GM10266 (cell line): ENCODE data around the gene CEBPA.

Experiments used
- DNase-seq: peaks from one replicate; pipeline ENCODE4 v3.0.0; 2012; ENCODE audit errors: extremely low spot score
- TF ChIP-seq, protein P1 (sequence below): IDR thresholded peaks from 2 replicates; pipeline ENCODE4 v1.5.1; 2012; ENCODE audit warnings: mild to moderate bottlenecking, low read depth; ENCODE audit not compliant: control insufficient read depth, insufficient read depth; ENCODE audit errors: missing control alignments

CEBPA gene

DNA sequence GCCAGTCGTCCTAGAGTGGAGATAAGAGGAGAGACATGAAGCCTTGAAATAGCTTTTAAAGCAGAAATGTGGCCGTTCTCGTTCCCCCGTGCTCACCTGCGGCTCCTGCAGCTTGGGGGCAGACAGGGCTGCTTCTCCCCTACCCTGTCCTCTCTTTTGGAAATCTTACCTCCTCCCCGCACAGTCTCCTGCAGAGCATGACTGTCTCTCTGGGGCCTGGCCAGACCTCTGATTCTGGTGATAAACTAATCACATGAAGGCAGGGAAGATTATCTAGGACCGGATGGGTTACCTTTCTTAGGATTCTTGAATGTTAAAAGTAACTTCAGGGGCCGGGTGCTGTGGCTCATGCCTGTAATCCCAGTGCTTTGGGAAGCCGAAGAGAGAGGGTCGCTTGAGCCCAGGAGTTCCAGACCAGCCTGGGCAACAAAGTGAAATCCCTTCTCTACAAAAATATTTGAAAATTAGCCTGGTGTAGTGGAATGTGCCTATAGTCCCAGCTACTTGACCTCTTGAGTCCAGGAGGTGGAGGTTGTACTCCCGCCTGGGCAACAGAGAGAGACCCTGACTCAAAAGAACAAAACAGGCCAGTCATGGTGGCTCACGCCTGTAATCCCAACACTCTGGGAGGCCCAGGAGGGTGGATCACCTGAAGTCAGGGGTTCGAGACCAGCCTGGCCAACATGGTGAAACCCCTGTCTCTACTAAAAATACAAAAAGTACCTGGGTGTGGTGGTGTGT lies 8.1 kb downstream of the CEBPA start:
- DNase-seq, result no peak
- TF ChIP-seq, protein P1, sequence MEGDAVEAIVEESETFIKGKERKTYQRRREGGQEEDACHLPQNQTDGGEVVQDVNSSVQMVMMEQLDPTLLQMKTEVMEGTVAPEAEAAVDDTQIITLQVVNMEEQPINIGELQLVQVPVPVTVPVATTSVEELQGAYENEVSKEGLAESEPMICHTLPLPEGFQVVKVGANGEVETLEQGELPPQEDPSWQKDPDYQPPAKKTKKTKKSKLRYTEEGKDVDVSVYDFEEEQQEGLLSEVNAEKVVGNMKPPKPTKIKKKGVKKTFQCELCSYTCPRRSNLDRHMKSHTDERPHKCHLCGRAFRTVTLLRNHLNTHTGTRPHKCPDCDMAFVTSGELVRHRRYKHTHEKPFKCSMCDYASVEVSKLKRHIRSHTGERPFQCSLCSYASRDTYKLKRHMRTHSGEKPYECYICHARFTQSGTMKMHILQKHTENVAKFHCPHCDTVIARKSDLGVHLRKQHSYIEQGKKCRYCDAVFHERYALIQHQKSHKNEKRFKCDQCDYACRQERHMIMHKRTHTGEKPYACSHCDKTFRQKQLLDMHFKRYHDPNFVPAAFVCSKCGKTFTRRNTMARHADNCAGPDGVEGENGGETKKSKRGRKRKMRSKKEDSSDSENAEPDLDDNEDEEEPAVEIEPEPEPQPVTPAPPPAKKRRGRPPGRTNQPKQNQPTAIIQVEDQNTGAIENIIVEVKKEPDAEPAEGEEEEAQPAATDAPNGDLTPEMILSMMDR, result no peak

DNA sequence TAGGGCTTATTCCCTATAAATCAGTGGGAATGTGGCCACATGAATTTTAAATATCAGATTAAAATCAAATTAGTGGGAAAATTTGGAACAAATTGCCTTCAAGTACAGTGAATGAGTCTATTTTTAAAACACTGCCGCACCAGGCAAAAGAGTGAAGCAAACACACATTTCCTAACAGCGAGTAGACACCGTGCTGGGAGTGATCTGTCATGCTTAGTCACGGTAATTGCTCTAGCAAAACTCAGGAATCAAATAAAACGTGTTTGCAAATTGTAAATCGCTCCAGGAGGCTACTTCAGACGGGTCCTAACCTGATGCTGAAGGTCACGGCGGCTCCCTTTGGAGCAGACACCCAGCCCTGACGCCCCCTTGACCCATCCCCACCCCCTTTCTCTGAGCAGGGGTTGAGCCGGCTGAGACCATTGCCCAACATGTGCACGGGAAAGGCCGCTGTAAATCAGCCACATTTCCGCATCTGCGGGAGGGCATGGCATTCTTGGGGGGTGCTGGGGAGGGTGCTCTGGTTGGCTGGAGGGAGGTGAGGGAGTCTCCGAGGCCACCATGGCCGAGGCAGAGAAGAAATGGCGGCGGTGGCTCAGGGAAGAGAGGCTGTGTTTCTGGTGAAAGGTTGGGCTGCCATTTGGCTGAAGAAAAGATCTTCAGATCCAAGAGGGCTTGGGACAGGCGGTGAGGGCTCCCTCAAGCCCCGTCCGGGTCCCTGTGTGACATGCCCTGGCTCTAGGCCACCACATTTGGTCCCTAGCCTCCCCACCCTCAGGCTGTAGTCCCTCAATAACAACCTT lies 8.9 kb downstream of the CEBPA start:
- TF ChIP-seq, protein P1, result no peak
- DNase-seq, result no peak

DNA sequence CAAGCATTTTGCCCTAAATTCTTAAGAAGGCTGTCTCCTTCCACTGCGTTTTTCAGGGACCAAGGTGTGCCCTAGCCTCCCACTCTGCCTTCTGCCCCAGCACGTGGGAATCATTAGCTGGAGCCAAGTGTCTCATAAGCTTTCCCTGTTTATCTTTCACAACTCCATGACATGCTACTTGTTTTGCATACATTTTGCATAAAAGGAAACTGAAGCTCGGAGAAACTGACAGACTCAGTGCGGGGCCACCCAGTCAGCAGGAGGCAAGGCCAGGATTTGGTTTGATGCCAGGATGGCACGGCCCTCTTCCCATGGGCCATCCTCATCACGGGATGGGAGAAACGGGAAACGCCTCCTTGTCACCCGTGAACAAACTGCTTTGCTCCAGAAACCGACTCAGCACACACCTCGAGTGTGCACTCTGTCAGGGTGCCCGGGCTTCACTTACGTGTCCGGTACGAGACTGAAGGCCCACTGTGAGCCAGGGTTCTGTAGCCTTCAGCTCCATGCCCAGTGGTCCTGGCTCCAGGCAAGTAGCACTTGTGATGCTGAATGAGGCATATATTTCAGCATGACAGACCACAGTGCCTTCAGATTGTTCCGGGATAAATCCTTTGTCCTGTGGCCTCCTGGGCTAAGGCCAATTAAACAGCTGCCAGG lies 9.6 kb downstream of the CEBPA start:
- DNase-seq, result no peak

DNA sequence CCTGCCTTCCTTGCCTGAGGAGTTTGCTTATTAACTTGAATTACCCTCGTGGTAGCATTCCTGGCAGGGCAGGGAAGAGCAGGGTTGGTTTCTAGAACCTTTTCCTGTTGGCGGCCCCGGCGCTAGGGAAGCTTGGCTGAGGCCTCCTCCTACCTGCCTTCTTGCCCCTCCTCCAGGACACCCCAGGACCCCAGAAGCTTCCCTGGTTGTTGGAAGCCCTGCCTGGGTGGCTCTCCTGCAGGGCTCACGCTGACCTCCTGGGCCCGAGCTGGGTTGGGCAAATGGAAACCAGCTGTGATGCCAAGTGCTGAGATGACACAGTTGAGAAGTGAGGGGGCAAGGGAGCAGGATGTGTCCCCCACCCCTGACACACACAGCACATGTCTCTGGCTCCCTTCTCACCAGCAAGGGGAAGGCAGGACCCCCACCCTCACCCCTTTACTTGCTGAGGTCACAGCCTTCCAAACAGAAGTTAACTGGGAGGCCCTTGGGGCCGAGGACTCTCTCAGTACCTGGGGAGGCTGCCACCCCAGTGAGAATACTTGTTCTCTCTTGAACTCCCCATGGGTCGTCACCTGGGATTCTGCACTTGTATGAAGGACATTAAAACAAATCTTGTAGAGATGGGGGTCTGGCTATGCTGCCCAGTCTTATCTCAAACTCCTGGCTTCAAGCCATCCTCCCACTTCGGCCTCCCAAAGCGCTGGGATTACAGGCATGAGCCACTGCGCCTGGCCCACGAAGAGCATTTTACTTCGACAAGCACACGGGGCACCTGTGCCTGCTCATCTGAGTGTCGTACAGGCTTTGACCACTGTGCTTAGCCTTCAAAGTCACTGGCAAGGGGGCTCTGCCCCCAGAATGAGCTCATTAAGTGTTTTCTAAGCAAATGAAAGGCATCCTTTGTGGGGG lies 10.5 kb downstream of the CEBPA start:
- TF ChIP-seq, protein P1, result no peak
- no peak for DNase-seq

More for the DNA sequence above, 9.6 kb downstream of the CEBPA start:
- TF ChIP-seq, protein P1, result no peak

DNA sequence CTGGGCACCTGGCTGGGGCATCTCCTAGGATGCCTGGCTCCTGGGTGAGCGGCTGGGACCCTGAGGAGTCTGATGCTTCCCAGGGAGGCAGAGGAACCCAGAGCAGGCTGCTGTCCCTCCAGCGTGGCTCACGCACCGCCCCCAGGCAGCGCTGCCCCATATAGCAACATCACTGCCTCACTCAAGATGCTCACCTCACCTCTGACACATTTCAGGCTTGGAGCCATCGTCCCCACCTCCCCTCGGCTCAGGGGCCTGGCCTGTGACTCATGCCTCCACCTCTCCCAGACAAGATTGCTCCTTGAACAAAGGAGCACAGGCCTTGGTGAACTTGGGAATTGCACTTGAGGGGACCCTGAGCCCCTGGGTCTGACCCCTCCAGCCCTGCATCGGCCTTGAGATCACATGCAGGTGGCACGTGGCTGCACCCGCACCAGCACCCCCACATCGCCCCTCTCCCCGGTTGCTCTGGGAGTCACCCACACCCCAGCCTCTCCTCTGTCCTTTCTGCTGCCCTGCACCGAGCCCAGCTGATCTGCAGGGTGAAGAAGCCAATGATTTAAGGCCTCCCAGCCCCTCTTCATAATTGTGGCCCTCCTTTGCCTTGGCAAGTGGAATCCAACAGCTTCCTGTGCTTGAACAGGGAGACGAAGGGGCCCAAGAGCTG lies 11.2 kb downstream of the CEBPA start:
- no peak for DNase-seq
- TF ChIP-seq, protein P1, result no peak

DNA sequence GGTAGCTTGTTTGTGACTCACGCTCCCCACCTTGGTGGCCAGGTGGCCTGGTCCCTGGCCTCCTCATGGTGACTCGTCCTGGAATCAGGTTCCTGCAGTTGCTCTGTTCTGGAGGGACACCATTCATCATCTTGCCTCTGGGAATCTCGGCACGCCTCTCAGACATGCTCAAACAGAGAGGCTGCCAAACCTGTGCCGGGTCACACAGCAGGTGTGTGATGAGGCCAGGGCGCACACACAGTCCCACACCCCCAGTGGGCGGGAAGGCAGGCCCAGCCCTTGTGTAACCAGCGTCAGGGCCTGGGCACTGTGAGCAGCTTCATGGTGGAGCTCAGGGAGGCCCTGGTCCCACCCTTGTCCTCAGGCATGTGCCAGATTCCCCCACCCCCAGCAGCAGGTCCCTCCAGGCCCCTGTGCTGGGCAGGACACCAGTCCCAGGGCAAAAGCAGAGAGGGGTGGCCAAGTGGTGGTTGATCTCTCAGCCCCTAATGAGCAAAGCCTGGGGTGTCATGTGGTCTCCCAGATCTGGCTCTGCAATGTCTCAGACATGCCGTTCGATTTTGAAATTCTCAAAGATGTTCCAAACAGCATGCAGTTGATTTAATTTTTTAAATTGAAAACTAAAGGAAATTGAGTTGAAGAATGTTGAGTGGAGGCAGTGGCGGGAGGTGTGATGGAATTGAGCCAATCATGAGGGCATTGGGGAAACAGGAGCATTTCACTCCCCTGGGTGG lies 12.1 kb downstream of the CEBPA start:
- no peak for DNase-seq
- TF ChIP-seq, protein P1, result no peak
